Omental fat pad (tissue), 4 donors: ENCODE results near the gene KRTAP10-3. TPM values are rescaled to one million over a fixed set of nuclear protein-coding genes. Genes with fewer than 3 reads are reported as not detected.

Experiments used
- ATAC-seq: fragments of 150-250 bp; one replicate; pipeline ENCODE4 v1.9.1; 2016; ENCODE audit warnings: mild to moderate bottlenecking, moderate library complexity; ENCODE audit not compliant: low FRiP score
- DNase-seq: peaks from one replicate; pipeline ENCODE4 v3.0.0-alpha.2; 2019; ENCODE audit warnings: low spot score
- total RNA-seq, 4 donors: library from RNA; depleted of rRNA; stranded (reverse); fragments of >200 nt; gene quantifications; one replicate each; pipeline ENCODE4 v1.1.0, GENCODE V29; 2016
- TF ChIP-seq, protein P1 (sequence below), 3 donors: fragments of 450-650 bp; IDR thresholded peaks; one replicate each; pipeline ENCODE4 v1.5.1; 2016 to 2017; ENCODE audit warnings: antibody characterized with exemption in 3 of 3, mild to moderate bottlenecking in 3 of 3, moderate library complexity in 2 of 3

Gene KRTAP10-3
- total RNA-seq, 4 donors from 2014 or later, result not detected

DNA sequence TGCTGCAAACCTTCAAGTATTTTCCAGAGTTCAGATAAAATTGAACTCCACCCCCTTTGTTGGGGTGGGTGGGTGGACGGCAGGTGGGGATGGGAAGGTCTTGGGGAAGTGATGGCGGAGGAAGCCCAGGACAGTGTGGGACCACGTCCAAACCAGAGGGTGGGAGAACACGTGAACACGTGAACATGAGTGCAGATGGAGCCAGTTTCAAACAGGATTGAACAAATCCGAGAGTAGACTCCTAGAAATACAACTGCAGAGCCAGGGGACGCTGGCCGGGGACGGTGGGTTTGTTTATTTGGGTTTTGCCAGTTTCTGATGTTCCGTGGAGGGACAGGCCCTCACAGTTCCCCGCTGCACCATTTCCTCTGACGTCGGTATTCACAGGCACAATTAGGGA is 10.2 kb downstream of the KRTAP10-3 start:
- ATAC-seq (no peak), DNase-seq (no peak)
- TF ChIP-seq, protein P1, sequence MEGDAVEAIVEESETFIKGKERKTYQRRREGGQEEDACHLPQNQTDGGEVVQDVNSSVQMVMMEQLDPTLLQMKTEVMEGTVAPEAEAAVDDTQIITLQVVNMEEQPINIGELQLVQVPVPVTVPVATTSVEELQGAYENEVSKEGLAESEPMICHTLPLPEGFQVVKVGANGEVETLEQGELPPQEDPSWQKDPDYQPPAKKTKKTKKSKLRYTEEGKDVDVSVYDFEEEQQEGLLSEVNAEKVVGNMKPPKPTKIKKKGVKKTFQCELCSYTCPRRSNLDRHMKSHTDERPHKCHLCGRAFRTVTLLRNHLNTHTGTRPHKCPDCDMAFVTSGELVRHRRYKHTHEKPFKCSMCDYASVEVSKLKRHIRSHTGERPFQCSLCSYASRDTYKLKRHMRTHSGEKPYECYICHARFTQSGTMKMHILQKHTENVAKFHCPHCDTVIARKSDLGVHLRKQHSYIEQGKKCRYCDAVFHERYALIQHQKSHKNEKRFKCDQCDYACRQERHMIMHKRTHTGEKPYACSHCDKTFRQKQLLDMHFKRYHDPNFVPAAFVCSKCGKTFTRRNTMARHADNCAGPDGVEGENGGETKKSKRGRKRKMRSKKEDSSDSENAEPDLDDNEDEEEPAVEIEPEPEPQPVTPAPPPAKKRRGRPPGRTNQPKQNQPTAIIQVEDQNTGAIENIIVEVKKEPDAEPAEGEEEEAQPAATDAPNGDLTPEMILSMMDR (IDR thresholded peaks at IDR 0.05), result no peak

DNA sequence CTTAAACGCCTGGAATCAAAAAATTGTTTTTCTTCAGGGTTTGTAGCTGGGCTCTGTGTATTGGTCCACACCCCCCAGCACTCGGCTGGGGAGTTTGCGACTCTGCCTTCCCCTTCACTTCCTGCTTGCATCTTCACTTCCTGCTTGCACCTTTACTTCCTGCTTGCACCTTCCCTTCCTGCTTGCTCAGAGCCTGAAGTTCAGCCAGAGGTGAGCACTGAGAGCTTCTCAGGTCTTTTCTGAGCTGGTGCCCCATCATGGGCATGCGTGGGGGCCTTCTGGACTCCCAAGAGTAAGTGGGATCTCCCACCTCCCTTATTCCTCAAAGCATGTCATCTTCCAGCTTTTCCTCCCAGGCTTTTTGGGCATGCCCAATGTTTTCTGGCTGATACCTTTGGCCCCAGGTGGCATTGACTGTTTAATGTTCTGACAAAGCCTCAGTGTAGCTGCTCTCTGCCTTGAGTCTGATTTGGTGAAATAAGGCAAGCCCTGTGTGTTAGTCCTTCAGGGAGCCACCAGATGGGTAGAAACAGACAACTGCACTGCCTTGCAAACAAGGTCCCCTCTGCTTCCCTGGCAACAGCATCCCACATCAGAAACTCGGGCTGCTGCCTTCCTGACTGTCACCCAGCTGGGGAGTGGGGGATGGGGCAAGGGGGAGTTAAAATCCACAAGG is 10.8 kb downstream of the KRTAP10-3 start:
- no peak for DNase-seq
- no peak for ATAC-seq
- TF ChIP-seq, protein P1 (IDR thresholded peaks at IDR 0.05), result no peak

DNA sequence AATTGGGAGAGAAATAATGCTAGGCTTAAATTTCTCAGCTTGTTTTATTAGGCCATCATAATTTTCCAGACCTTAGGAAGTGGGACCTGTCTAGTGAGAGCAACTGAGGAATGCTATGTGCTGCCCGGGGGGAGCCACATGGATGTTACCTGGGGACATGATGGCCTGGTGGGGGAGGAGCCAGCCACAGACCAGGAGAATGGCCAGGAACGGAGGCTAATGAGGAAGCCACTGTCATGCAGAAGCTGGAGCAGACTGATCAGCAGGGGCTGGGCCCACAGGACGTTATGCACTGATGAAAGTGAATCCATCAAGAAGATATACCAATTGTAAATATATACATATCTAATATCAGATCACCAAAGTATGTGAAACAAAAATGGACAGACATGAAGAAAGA is 14.0 kb downstream of the KRTAP10-3 start:
- no peak for ATAC-seq
- TF ChIP-seq, protein P1 (IDR thresholded peaks at IDR 0.05), result no peak
- DNase-seq, result no peak

DNA sequence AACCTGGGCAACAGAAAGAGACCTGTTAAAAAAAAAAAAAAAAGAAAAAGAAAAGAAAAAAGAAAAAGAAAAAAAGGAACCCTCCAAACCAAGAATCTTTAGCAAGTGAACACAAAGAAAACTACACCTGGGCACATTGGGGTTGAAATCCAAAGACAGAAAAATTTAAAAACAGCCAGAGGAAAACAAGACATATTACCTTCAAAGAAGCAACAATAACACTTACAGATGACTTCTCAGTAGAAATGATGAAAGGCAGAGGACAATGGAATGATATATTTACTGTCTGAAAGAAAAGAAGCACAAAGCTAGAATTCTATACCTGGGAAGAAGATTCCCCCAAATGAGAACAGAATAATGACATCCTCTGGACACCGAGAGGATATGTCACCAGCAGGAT is 15.9 kb downstream of the KRTAP10-3 start:
- DNase-seq, result no peak
- TF ChIP-seq, protein P1 (IDR thresholded peaks at IDR 0.05), result no peak
- no peak for ATAC-seq

DNA sequence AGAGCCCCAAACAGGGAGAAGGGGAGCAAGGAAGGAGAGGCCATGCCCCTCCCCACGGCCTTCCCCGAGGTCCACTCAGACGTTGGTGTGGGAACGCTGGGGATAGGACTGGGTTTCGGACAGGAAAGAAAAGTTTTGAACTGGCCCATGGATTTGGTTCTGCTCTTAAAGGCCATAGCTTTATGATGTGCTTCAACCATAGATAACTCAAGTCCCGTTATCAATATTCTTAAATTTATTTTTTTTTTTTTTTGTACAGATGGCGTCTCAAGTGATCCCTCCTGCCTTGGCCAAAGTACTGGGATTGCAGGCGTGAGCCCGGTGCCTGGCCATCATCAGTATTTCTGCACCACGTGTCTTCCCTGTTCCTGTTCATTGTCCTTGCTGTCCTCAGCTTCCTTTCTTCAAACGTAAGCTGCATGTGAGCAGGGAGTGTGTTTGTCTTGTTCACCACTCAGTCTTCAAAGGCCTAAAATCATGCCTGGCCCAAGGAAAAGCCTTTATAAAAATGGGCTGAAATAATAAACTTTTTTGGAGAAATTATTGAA is 17.8 kb downstream of the KRTAP10-3 start:
- TF ChIP-seq, protein P1 (IDR thresholded peaks at IDR 0.05), result no peak
- DNase-seq (no peak), ATAC-seq (no peak)

DNA sequence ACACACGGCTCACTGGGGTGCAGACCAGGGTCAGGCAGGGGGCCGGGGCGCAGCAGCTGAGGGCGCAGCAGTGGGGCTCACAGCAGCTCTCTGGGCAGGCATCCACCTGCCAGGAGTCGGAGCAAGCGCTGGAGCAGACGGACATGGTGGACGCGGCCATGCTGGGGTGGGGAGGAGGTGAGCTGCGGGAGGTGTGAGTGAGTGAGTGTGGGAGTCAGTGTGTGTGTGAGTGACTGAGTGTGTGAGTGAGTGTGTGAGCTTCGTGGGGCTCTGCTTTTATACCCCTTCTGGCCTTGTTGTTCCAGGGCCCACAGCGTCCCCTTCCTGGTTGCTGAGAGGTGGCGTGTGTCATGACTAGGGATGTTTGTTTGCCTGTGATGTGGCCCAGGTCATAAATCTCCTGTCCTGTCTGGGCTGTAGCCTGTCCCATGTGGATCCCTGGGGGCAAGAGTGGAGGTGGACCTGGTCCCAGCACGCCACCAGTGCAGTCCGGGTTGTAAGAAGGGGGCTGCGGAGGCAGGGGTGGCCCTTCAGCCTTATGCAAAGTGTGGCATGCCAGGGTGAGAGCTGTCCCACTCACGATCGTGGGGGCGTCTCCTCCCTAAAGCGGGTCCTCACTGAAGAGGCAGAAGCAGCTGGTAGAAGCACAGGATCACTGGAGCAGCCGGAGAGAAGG is 18.5 kb downstream of the KRTAP10-3 start, which contains the start of gene KRTAP10-1:
Gene KRTAP10-1 (minus strand): TSS at position 205 of the 676 bp plus-strand sequence. CDS start 45 bp downstream, at position 160.
- ATAC-seq (no peak), DNase-seq (no peak)
- TF ChIP-seq, protein P1 (IDR thresholded peaks at IDR 0.05), result no peak
